Uterus (tissue), 2 donors: Measurements from ENCODE around the gene CAPZB.

Source experiments
- POLR2A ChIP-seq, 2 donors: fragments of 450-650 bp; IDR thresholded peaks; one replicate each; pipeline ENCODE4 v1.6.1; 2016; ENCODE audit warnings: antibody characterized with exemption in 2 of 2, mild to moderate bottlenecking in 1 of 2, moderate library complexity in 1 of 2
- TF ChIP-seq, protein P1 (sequence below), 4 experiments: fragments of 200-600 bp in 2 of 4; fragments of 450-650 bp in 2 of 4; sonication (generic) in 2 of 4; IDR thresholded peaks; one replicate each; pipeline ENCODE4 v1.5.1; 2016 to 2019; ENCODE audit warnings: antibody characterized with exemption in 4 of 4, mild to moderate bottlenecking in 2 of 4, moderate library complexity in 1 of 4

DNA sequence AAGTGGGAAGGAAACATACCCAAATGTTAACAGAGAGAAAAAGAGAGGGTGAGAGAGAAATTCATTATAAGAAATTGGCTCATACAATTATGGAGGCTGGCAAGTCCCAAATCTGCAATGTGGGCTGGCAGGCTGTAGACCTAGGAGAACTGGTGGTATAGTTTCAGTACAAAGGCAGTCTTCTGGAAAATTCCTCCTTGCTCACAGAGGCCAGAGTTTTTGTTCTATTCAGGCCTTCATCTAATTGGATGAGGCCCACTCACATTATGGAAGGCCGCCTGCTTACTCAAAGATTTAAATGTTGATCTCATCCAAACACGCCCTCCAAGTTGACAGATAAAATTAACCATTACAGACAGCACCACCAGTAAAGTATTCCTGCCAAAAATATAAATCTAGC lies 36.1 kb upstream of the CAPZB start:
- TF ChIP-seq, protein P1, sequence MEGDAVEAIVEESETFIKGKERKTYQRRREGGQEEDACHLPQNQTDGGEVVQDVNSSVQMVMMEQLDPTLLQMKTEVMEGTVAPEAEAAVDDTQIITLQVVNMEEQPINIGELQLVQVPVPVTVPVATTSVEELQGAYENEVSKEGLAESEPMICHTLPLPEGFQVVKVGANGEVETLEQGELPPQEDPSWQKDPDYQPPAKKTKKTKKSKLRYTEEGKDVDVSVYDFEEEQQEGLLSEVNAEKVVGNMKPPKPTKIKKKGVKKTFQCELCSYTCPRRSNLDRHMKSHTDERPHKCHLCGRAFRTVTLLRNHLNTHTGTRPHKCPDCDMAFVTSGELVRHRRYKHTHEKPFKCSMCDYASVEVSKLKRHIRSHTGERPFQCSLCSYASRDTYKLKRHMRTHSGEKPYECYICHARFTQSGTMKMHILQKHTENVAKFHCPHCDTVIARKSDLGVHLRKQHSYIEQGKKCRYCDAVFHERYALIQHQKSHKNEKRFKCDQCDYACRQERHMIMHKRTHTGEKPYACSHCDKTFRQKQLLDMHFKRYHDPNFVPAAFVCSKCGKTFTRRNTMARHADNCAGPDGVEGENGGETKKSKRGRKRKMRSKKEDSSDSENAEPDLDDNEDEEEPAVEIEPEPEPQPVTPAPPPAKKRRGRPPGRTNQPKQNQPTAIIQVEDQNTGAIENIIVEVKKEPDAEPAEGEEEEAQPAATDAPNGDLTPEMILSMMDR (IDR thresholded peaks at IDR 0.05) = no peak
- TF ChIP-seq POLR2A (IDR thresholded peaks at IDR 0.05) = no peak
